Measurements from ENCODE around the gene HIP1. TPM values are rescaled to one million over a fixed set of nuclear protein-coding genes. Genes with fewer than 3 reads are reported as not detected.

Gene HIP1
- total and polyA plus RNA-seq, 5 donors from 2014 or later: 0.29 to 10.7 (median 0.79) TPM

DNA sequence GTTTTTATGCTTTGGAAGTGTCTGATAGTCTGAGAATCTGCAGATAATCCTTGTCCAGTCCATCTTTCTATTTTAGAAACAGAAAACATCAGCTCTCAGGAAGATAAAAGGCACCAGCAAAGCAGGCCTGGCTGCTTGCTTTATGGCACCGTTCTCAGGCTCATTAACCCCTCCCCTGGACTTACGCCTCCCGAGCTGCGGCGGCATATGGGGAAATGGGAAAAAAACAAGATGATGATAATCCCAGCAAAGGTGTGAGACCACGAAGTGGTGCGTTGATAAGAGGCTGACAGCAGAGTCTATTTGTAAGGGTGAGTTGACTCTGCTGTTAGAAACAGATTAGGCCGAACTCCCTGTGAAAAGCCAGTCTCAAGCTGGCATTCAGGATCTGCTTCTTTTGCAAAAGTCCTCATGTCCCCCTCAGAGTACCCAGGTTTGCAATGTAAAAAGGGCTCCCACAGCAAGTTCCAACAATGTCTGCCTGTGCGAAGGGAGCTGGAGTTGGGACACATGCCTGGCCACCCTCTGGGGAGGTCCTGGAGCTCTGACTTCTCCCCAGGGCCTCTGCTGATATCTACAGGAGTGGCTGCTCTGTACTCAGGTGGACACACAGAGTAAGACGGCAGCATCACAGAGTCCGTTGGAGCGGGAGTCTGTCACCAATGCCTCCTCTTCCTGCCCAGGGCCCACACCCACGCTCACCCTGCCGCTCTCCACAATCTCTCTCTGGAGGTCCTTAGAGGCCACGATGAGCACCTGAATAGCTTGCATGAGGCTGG, 192.3 kb downstream of the HIP1 start:
- H3K4me3 ChIP-seq (ENCODE audit: low read depth, low read length): no peak overlapping the region
- no peaks in the 10 kb centered on the region for H3K27me3 Mint-ChIP-seq
- no peak overlapping the region for H3K27ac ChIP-seq (ENCODE audit: insufficient read depth, low read length, poor library complexity, severe bottlenecking)
- no peaks in the 10 kb centered on the region for H3K9me3 Mint-ChIP-seq
- DNase-seq (no peak), ATAC-seq (ENCODE audit: low read depth in 2 of 2) (no peak)
- no peak overlapping the region for H3K4me3 Mint-ChIP-seq
- H3K36me3 Mint-ChIP-seq: peaks cover 7% of the 10 kb centered on the region
- no peaks in the 10 kb centered on the region for H3K4me1 Mint-ChIP-seq
- no peaks in the 10 kb centered on the region for H3K4me1 ChIP-seq (ENCODE audit: control insufficient read depth, insufficient read depth, low read length, poor library complexity, severe bottlenecking)
- H3K9me3 ChIP-seq (ENCODE audit: control insufficient read depth in 2 of 2, low read length in 2 of 2): no peaks in the 10 kb centered on the region
- no peak overlapping the region for H3K27ac Mint-ChIP-seq
- H3K27me3 ChIP-seq (ENCODE audit: control insufficient read depth, insufficient read depth, low read length): no peaks in the 10 kb centered on the region
- peaks cover 3% of the 10 kb centered on the region for H3K36me3 ChIP-seq (ENCODE audit: control insufficient read depth, insufficient read depth, low read length)

DNA sequence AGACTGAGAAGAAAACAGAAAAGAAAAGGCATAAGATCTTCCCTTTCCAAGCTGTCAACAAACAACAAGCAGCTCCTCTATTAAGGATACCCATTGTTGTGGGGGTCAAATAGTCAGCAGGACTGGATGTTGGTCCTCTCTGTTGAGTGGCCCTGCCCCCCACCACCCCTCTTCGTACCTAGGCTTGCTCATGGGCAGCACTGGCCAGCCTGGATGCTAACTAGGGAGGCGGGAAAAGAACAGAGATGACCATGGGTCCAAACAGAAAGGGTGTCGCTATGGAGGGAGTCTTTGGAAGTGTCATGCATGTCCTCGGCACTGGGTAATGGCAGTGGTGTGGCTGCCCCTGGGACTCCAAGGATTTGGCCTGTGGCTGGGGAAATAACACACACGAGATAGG, 201.0 kb downstream of the HIP1 start:
- Mint-ChIP-seq H3K27ac (no peak overlapping the region), H3K36me3 (peaks cover 20% of the 10 kb centered on the region)
- no peak for ATAC-seq (ENCODE audit: low read depth in 2 of 2)

DNA sequence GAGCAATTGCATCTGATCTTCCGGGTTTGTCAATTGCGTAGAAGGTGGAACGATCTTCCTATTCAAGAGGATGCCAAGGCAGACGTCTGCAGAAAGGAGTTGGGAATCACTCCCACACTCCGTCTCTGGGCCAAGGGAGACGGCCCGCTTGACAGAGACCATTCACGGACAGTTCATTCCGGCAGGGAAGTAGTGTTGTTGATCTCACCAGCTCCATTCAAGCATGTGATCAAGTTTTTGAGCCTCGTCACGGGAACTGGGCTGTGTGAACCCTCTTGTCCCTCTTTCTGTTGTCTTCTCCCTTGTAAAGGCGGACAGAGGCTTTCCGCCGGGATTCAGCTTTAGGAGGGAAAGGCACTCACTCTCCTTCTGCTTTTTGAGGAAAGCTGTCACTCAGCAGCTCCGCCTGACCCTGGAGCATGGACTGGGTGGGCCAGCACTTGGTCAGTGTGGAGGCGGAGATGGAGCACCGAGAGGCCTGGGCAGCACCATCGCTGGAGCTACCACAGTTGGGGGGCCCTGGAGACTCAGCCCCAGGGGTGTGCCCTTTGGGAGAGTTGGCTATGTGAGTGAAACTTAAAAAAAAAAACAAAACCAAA, 201.7 kb downstream of the HIP1 start:
- Histone ChIP-seq H3K4me1 (ENCODE audit: control insufficient read depth, insufficient read depth, low read length, poor library complexity, severe bottlenecking) (no peaks in the 10 kb centered on the region), H3K27me3 (ENCODE audit: control insufficient read depth, insufficient read depth, low read length) (no peaks in the 10 kb centered on the region), H3K9me3 (ENCODE audit: control insufficient read depth in 2 of 2, low read length in 2 of 2) (no peaks in the 10 kb centered on the region), H3K4me3 (ENCODE audit: low read depth, low read length) (no peak overlapping the region), H3K27ac (ENCODE audit: insufficient read depth, low read length, poor library complexity, severe bottlenecking) (no peak overlapping the region), H3K36me3 (ENCODE audit: control insufficient read depth, insufficient read depth, low read length) (peaks cover 3% of the 10 kb centered on the region)
- H3K36me3 Mint-ChIP-seq: peaks cover 20% of the 10 kb centered on the region
- DNase-seq: no peak
- no peak for ATAC-seq (ENCODE audit: low read depth in 2 of 2)
- no peaks in the 10 kb centered on the region for H3K9me3 Mint-ChIP-seq
- H3K4me1 Mint-ChIP-seq: peaks cover 0 to 10% (median 1%) of the 10 kb centered on the region in 4 donors
- no peaks in the 10 kb centered on the region for H3K27me3 Mint-ChIP-seq
- H3K27ac Mint-ChIP-seq: no peak overlapping the region
- no peak overlapping the region for H3K4me3 Mint-ChIP-seq

More for the DNA sequence above, 201.0 kb downstream of the HIP1 start:
- peaks cover 0 to 10% (median 1%) of the 10 kb centered on the region in 4 donors for H3K4me1 Mint-ChIP-seq
- H3K27ac ChIP-seq (ENCODE audit: insufficient read depth, low read length, poor library complexity, severe bottlenecking): no peak overlapping the region
- H3K27me3 ChIP-seq (ENCODE audit: control insufficient read depth, insufficient read depth, low read length): no peaks in the 10 kb centered on the region
- peak overlapping the region in 1 of 4 donors; percentile 6 for H3K4me3 Mint-ChIP-seq
- no peak overlapping the region for H3K4me3 ChIP-seq (ENCODE audit: low read depth, low read length)
- no peak for DNase-seq
- H3K9me3 ChIP-seq (ENCODE audit: control insufficient read depth in 2 of 2, low read length in 2 of 2): no peaks in the 10 kb centered on the region
- peaks cover 3% of the 10 kb centered on the region for H3K36me3 ChIP-seq (ENCODE audit: control insufficient read depth, insufficient read depth, low read length)
- no peaks in the 10 kb centered on the region for H3K4me1 ChIP-seq (ENCODE audit: control insufficient read depth, insufficient read depth, low read length, poor library complexity, severe bottlenecking)
- H3K27me3 Mint-ChIP-seq: no peaks in the 10 kb centered on the region
- no peaks in the 10 kb centered on the region for H3K9me3 Mint-ChIP-seq

DNA sequence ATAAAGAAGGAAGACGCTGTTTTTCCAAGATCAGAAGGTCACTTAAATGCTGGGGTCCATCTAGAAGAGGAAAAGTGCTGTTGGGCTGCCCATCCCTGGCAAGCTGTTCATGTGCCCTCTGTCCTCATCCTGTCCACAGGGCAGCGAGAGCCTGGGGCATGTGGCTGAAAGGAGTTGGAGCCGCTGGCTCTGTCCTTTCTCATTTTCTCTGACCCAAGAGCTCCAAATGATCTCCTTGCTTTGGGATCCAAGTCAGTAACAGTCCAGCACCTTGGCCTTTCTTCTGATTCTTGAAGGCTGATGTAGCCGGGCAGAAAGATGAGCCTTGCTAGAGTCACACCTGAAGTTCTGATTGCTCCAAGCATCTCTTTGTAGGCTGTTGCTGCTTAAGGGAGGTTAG, 202.2 kb downstream of the HIP1 start:
- DNase-seq (no peak), ATAC-seq (ENCODE audit: low read depth in 2 of 2) (no peak)
- Histone ChIP-seq H3K27me3 (ENCODE audit: control insufficient read depth, insufficient read depth, low read length) (no peaks in the 10 kb centered on the region), H3K9me3 (ENCODE audit: control insufficient read depth in 2 of 2, low read length in 2 of 2) (no peaks in the 10 kb centered on the region), H3K36me3 (ENCODE audit: control insufficient read depth, insufficient read depth, low read length) (peaks cover 3% of the 10 kb centered on the region), H3K4me3 (ENCODE audit: low read depth, low read length) (no peak overlapping the region), H3K4me1 (ENCODE audit: control insufficient read depth, insufficient read depth, low read length, poor library complexity, severe bottlenecking) (no peaks in the 10 kb centered on the region), H3K27ac (ENCODE audit: insufficient read depth, low read length, poor library complexity, severe bottlenecking) (no peak overlapping the region)
- H3K4me3 Mint-ChIP-seq: no peak overlapping the region
- H3K36me3 Mint-ChIP-seq: peaks cover 17% of the 10 kb centered on the region
- no peak overlapping the region for H3K27ac Mint-ChIP-seq
- H3K4me1 Mint-ChIP-seq: peaks cover 0 to 10% (median 1%) of the 10 kb centered on the region in 4 donors
- no peaks in the 10 kb centered on the region for H3K27me3 Mint-ChIP-seq
- no peaks in the 10 kb centered on the region for H3K9me3 Mint-ChIP-seq

- H3K27ac Mint-ChIP-seq: peak overlapping the region in 2 of 3 donors; percentile 61 to 87
- H3K4me1 Mint-ChIP-seq: peaks cover 0 to 10% (median 1%) of the 10 kb centered on the region in 4 donors
- no peaks in the 10 kb centered on the region for H3K4me1 ChIP-seq (ENCODE audit: control insufficient read depth, insufficient read depth, low read length, poor library complexity, severe bottlenecking)
- H3K36me3 ChIP-seq (ENCODE audit: control insufficient read depth, insufficient read depth, low read length): peaks cover 3% of the 10 kb centered on the region
- H3K4me3 ChIP-seq (ENCODE audit: low read depth, low read length): no peak overlapping the region
- H3K27me3 ChIP-seq (ENCODE audit: control insufficient read depth, insufficient read depth, low read length): no peaks in the 10 kb centered on the region
- H3K9me3 Mint-ChIP-seq: no peaks in the 10 kb centered on the region
- DNase-seq (peak in 1 of 3 donors; percentile 59), ATAC-seq (ENCODE audit: low read depth in 2 of 2) (peak in 1 of 2 donors; percentile 47)
- H3K27me3 Mint-ChIP-seq: no peaks in the 10 kb centered on the region
- no peak overlapping the region for H3K27ac ChIP-seq (ENCODE audit: insufficient read depth, low read length, poor library complexity, severe bottlenecking)
- peaks cover 16% of the 10 kb centered on the region for H3K36me3 Mint-ChIP-seq
- peak overlapping the region in 1 of 4 donors; percentile 12 for H3K4me3 Mint-ChIP-seq
- no peaks in the 10 kb centered on the region for H3K9me3 ChIP-seq (ENCODE audit: control insufficient read depth in 2 of 2, low read length in 2 of 2)
These were observed 203.9 kb downstream of the HIP1 start for GRCh38 chr7:75534727-75535307.

- H3K9me3 Mint-ChIP-seq: no peaks in the 10 kb centered on the region
- no peak overlapping the region for H3K4me3 ChIP-seq (ENCODE audit: low read depth, low read length)
- H3K4me1 Mint-ChIP-seq: peaks cover 0 to 10% (median 1%) of the 10 kb centered on the region in 4 donors
- H3K9me3 ChIP-seq (ENCODE audit: control insufficient read depth in 2 of 2, low read length in 2 of 2): no peaks in the 10 kb centered on the region
- H3K36me3 ChIP-seq (ENCODE audit: control insufficient read depth, insufficient read depth, low read length): peaks cover 3% of the 10 kb centered on the region
- no peak overlapping the region for H3K27ac ChIP-seq (ENCODE audit: insufficient read depth, low read length, poor library complexity, severe bottlenecking)
- H3K4me1 ChIP-seq (ENCODE audit: control insufficient read depth, insufficient read depth, low read length, poor library complexity, severe bottlenecking): no peaks in the 10 kb centered on the region
- no peak for DNase-seq
- no peak overlapping the region for H3K4me3 Mint-ChIP-seq
- H3K27me3 Mint-ChIP-seq: no peaks in the 10 kb centered on the region
- H3K27ac Mint-ChIP-seq: no peak overlapping the region
- ATAC-seq (ENCODE audit: low read depth in 2 of 2): no peak
- H3K36me3 Mint-ChIP-seq: peaks cover 12% of the 10 kb centered on the region
- H3K27me3 ChIP-seq (ENCODE audit: control insufficient read depth, insufficient read depth, low read length): no peaks in the 10 kb centered on the region
These were observed 204.8 kb downstream of the HIP1 start for GRCh38 chr7:75533926-75534325.

GRCh38 chr7:75532639-75533038, 206.1 kb downstream of the HIP1 start:
- no peak overlapping the region for H3K27ac ChIP-seq (ENCODE audit: insufficient read depth, low read length, poor library complexity, severe bottlenecking)
- no peaks in the 10 kb centered on the region for H3K27me3 Mint-ChIP-seq
- H3K4me3 Mint-ChIP-seq: no peak overlapping the region
- ATAC-seq (ENCODE audit: low read depth in 2 of 2) (no peak), DNase-seq (no peak)
- peaks cover 5 to 14% (median 7%) of the 10 kb centered on the region in 4 donors for H3K4me1 Mint-ChIP-seq
- peaks cover 3% of the 10 kb centered on the region for H3K36me3 ChIP-seq (ENCODE audit: control insufficient read depth, insufficient read depth, low read length)
- H3K36me3 Mint-ChIP-seq: peaks cover 7% of the 10 kb centered on the region
- no peaks in the 10 kb centered on the region for H3K9me3 Mint-ChIP-seq
- H3K4me1 ChIP-seq (ENCODE audit: control insufficient read depth, insufficient read depth, low read length, poor library complexity, severe bottlenecking): no peaks in the 10 kb centered on the region
- H3K27ac Mint-ChIP-seq: no peak overlapping the region
- no peaks in the 10 kb centered on the region for H3K27me3 ChIP-seq (ENCODE audit: control insufficient read depth, insufficient read depth, low read length)
- H3K4me3 ChIP-seq (ENCODE audit: low read depth, low read length): no peak overlapping the region
- H3K9me3 ChIP-seq (ENCODE audit: control insufficient read depth in 2 of 2, low read length in 2 of 2): no peaks in the 10 kb centered on the region

All from CD4-positive, CD25-positive, alpha-beta regulatory T cell (primary cell).